SK-N-SH (cell line): ENCODE measurements around the gene KLHL17.

Experiments used
- CTCF ChIP-seq: fragments of 200-600 bp; sonication (generic); IDR thresholded peaks from 2 replicates; pipeline ENCODE4 v1.6.1; 2017; ENCODE audit warnings: antibody characterized with exemption, mild to moderate bottlenecking, moderate library complexity
- EZH2phosphoT487 ChIP-seq: fragments of 200-600 bp; sonication (generic); IDR thresholded peaks from 2 replicates; pipeline ENCODE4 v1.6.1; 2017; ENCODE audit warnings: low read depth, mixed run types, mild to moderate bottlenecking, antibody characterized with exemption, moderate library complexity, borderline replicate concordance
- FOXM1 ChIP-seq: IDR thresholded peaks from 2 replicates; pipeline ENCODE4 v1.4.0; 2012; ENCODE audit warnings: low read depth, mild to moderate bottlenecking
- GABPA ChIP-seq: IDR thresholded peaks from 2 replicates; pipeline ENCODE4 v1.4.0; 2012; ENCODE audit warnings: low read depth, mild to moderate bottlenecking
- GATA2 ChIP-seq: sonication (generic); formaldehyde crosslinking; IDR thresholded peaks from 2 replicates; pipeline ENCODE4 v1.5.0; 2020; ENCODE audit warnings: mild to moderate bottlenecking, missing genetic modification reagents
- NFIC ChIP-seq: IDR thresholded peaks from 2 replicates; pipeline ENCODE4 v1.4.0; 2012; ENCODE audit warnings: borderline replicate concordance
- POLR2AphosphoS5 ChIP-seq: IDR thresholded peaks from 2 replicates; pipeline ENCODE4 v1.6.1; 2012; ENCODE audit warnings: low read depth, low read length
- RFX5 ChIP-seq: IDR thresholded peaks from 2 replicates; pipeline ENCODE4 v1.6.1; 2012; ENCODE audit warnings: mild to moderate bottlenecking, improper control_type of control experiment, low read length
- YY1 ChIP-seq: IDR thresholded peaks from 2 replicates; pipeline ENCODE4 v1.4.0; 2012; ENCODE audit warnings: low read depth, mild to moderate bottlenecking

GRCh38 chr1:1004420-1004779 is 44.0 kb downstream of the KLHL17 start:
- no peak for TF ChIP-seq NFIC
- TF ChIP-seq CTCF = no peak
- no peak for TF ChIP-seq EZH2phosphoT487
- TF ChIP-seq YY1 = no peak
- no peak for TF ChIP-seq GABPA
- TF ChIP-seq GATA2 (CRISPR knock-in tag) = no peak
- no peak for TF ChIP-seq FOXM1
- TF ChIP-seq RFX5 = no peak
- TF ChIP-seq POLR2AphosphoS5 = no peak
